ENCODE measurements around the gene ARMCX2.

Gene ARMCX2

GRCh38 chrX:101659601-101660063 is at the start of gene ARMCX2:
Gene ARMCX2 (minus strand): TSS chrX:101659850. CDS start chrX:101657588, 2,262 bp downstream.
- Histone ChIP-seq H3K4me1 (ENCODE audit: control insufficient read depth in 1 of 2, insufficient read depth in 1 of 2, low read depth in 1 of 2, low read length in 1 of 2) (peaks cover 0 to 9% of the 10 kb centered on the region in 2 experiments), H3K9me3 (no peaks in the 10 kb centered on the region), H3K4me3 (ENCODE audit: low read depth in 1 of 2, low read length in 1 of 2) (peak within 1 kb of the TSS; percentile 56 to 58), H3K27me3 (peaks cover 30% of the 10 kb centered on the region), H3K27ac (no peak within 1 kb of the TSS), H3K36me3 (no peaks in the 10 kb centered on the region)
- no peak for TF ChIP-seq CTCF (IDR thresholded peaks at IDR 0.05)

- H3K4me3 ChIP-seq (ENCODE audit: low read depth in 1 of 2, low read length in 1 of 2): no peak overlapping the region
- no peaks in the 10 kb centered on the region for H3K36me3 ChIP-seq
- H3K4me1 ChIP-seq (ENCODE audit: control insufficient read depth in 1 of 2, insufficient read depth in 1 of 2, low read depth in 1 of 2, low read length in 1 of 2): no peaks in the 10 kb centered on the region
- TF ChIP-seq CTCF (IDR thresholded peaks at IDR 0.05): no peak
- H3K27ac ChIP-seq: no peak overlapping the region
- no peaks in the 10 kb centered on the region for H3K27me3 ChIP-seq
- no peaks in the 10 kb centered on the region for H3K9me3 ChIP-seq
Measured at GRCh38 chrX:101709384-101709783, 49.7 kb upstream of the ARMCX2 start.

GRCh38 chrX:101708163-101708562 is 48.5 kb upstream of the ARMCX2 start:
- H3K36me3 ChIP-seq: no peaks in the 10 kb centered on the region
- H3K4me1 ChIP-seq (ENCODE audit: control insufficient read depth in 1 of 2, insufficient read depth in 1 of 2, low read depth in 1 of 2, low read length in 1 of 2): no peaks in the 10 kb centered on the region
- no peak for TF ChIP-seq CTCF (IDR thresholded peaks at IDR 0.05)
- H3K9me3 ChIP-seq: no peaks in the 10 kb centered on the region
- H3K4me3 ChIP-seq (ENCODE audit: low read depth in 1 of 2, low read length in 1 of 2): no peak overlapping the region
- H3K27me3 ChIP-seq: no peaks in the 10 kb centered on the region
- H3K27ac ChIP-seq: no peak overlapping the region

- Histone ChIP-seq H3K27me3 (no peaks in the 10 kb centered on the region), H3K4me3 (ENCODE audit: low read depth in 1 of 2, low read length in 1 of 2) (no peak overlapping the region), H3K4me1 (ENCODE audit: control insufficient read depth in 1 of 2, insufficient read depth in 1 of 2, low read depth in 1 of 2, low read length in 1 of 2) (no peaks in the 10 kb centered on the region), H3K27ac (no peak overlapping the region), H3K36me3 (no peaks in the 10 kb centered on the region), H3K9me3 (no peaks in the 10 kb centered on the region)
- no peak for TF ChIP-seq CTCF (IDR thresholded peaks at IDR 0.05)
Measured at GRCh38 chrX:101693476-101693875, 33.8 kb upstream of the ARMCX2 start.

GRCh38 chrX:101691835-101692234 is 32.2 kb upstream of the ARMCX2 start:
- Histone ChIP-seq H3K4me3 (ENCODE audit: low read depth in 1 of 2, low read length in 1 of 2) (no peak overlapping the region), H3K4me1 (ENCODE audit: control insufficient read depth in 1 of 2, insufficient read depth in 1 of 2, low read depth in 1 of 2, low read length in 1 of 2) (no peaks in the 10 kb centered on the region), H3K9me3 (no peaks in the 10 kb centered on the region), H3K36me3 (no peaks in the 10 kb centered on the region), H3K27me3 (no peaks in the 10 kb centered on the region), H3K27ac (no peak overlapping the region)
- TF ChIP-seq CTCF (IDR thresholded peaks at IDR 0.05): no peak

GRCh38 chrX:101686574-101686973 is 26.9 kb upstream of the ARMCX2 start:
- Histone ChIP-seq H3K27me3 (no peaks in the 10 kb centered on the region), H3K36me3 (no peaks in the 10 kb centered on the region), H3K4me1 (ENCODE audit: control insufficient read depth in 1 of 2, insufficient read depth in 1 of 2, low read depth in 1 of 2, low read length in 1 of 2) (no peaks in the 10 kb centered on the region), H3K27ac (no peak overlapping the region), H3K9me3 (no peaks in the 10 kb centered on the region), H3K4me3 (ENCODE audit: low read depth in 1 of 2, low read length in 1 of 2) (no peak overlapping the region)
- TF ChIP-seq CTCF (IDR thresholded peaks at IDR 0.05): no peak

Measured in neutrophil (primary cell).